ENCODE results near the gene HRH2.

Gene HRH2, protein sequence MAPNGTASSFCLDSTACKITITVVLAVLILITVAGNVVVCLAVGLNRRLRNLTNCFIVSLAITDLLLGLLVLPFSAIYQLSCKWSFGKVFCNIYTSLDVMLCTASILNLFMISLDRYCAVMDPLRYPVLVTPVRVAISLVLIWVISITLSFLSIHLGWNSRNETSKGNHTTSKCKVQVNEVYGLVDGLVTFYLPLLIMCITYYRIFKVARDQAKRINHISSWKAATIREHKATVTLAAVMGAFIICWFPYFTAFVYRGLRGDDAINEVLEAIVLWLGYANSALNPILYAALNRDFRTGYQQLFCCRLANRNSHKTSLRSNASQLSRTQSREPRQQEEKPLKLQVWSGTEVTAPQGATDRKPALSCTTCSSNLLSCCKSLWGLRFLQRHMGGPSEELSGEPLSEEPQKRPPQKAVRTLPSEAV

GRCh38 chr5:175657593-175658271 lies at the start of gene HRH2:
Gene HRH2 (plus strand): TSS chr5:175658071. CDS start chr5:175683234, 25,163 bp downstream.
- peaks cover 6% of the 10 kb centered on the region; the same call in 1 of the 2 replicates for H3K27me3 ChIP-seq (ENCODE audit: insufficient read depth, low read length)
- no peaks in the 10 kb centered on the region for H3F3A ChIP-seq (ENCODE audit: insufficient read depth, low read length)
- H3K36me3 ChIP-seq (ENCODE audit: insufficient read depth, low read length), result no peaks in the 10 kb centered on the region
- H3K9me2 ChIP-seq (ENCODE audit: low read depth, low read length), result no peaks in the 10 kb centered on the region
- H3K4me1 ChIP-seq (ENCODE audit: insufficient read depth, low read length, severe bottlenecking), result no peaks in the 10 kb centered on the region
- no peaks in the 10 kb centered on the region for H4K20me1 ChIP-seq (ENCODE audit: insufficient read depth, low read length)
- no peak within 1 kb of the TSS for H3K4me3 ChIP-seq (ENCODE audit: low read depth, low read length, poor library complexity, severe bottlenecking)
- H3K79me2 ChIP-seq (ENCODE audit: insufficient read depth, low read length), result no peaks in the 10 kb centered on the region
- H3K4me2 ChIP-seq (ENCODE audit: low read length), result no peak within 1 kb of the TSS
- no peak within 1 kb of the TSS for H3K27ac ChIP-seq (ENCODE audit: low read depth, low read length, poor library complexity, severe bottlenecking)
- TF ChIP-seq EZH2 (IDR thresholded peaks at IDR 0.05; ENCODE audit: borderline replicate concordance, low read length), result no peak
- TF ChIP-seq, protein P1, sequence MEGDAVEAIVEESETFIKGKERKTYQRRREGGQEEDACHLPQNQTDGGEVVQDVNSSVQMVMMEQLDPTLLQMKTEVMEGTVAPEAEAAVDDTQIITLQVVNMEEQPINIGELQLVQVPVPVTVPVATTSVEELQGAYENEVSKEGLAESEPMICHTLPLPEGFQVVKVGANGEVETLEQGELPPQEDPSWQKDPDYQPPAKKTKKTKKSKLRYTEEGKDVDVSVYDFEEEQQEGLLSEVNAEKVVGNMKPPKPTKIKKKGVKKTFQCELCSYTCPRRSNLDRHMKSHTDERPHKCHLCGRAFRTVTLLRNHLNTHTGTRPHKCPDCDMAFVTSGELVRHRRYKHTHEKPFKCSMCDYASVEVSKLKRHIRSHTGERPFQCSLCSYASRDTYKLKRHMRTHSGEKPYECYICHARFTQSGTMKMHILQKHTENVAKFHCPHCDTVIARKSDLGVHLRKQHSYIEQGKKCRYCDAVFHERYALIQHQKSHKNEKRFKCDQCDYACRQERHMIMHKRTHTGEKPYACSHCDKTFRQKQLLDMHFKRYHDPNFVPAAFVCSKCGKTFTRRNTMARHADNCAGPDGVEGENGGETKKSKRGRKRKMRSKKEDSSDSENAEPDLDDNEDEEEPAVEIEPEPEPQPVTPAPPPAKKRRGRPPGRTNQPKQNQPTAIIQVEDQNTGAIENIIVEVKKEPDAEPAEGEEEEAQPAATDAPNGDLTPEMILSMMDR (IDR thresholded peaks at IDR 0.05; ENCODE audit: low read length), result no peak
- H3K9me3 ChIP-seq (ENCODE audit: low read length), result no peaks in the 10 kb centered on the region
- no peak within 1 kb of the TSS for H3K9ac ChIP-seq (ENCODE audit: low read length)
- H2AFZ ChIP-seq (ENCODE audit: low read length), result no peak within 1 kb of the TSS

GRCh38 chr5:175609526-175609925 lies 48.3 kb upstream of the HRH2 start:
- no peak for TF ChIP-seq EZH2 (IDR thresholded peaks at IDR 0.05; ENCODE audit: borderline replicate concordance, low read length)
- TF ChIP-seq, protein P1 (IDR thresholded peaks at IDR 0.05; ENCODE audit: low read length), result no peak
- H3K9me3 ChIP-seq (ENCODE audit: low read length), result no peaks in the 10 kb centered on the region
- no peak overlapping the region for H2AFZ ChIP-seq (ENCODE audit: low read length)
- no peaks in the 10 kb centered on the region for H4K20me1 ChIP-seq (ENCODE audit: insufficient read depth, low read length)
- H3K9me2 ChIP-seq (ENCODE audit: low read depth, low read length), result no peaks in the 10 kb centered on the region
- H3K27ac ChIP-seq (ENCODE audit: low read depth, low read length, poor library complexity, severe bottlenecking), result no peak overlapping the region
- no peaks in the 10 kb centered on the region for H3F3A ChIP-seq (ENCODE audit: insufficient read depth, low read length)
- no peaks in the 10 kb centered on the region for H3K4me1 ChIP-seq (ENCODE audit: insufficient read depth, low read length, severe bottlenecking)
- no peak overlapping the region for H3K4me3 ChIP-seq (ENCODE audit: low read depth, low read length, poor library complexity, severe bottlenecking)
- no peaks in the 10 kb centered on the region for H3K79me2 ChIP-seq (ENCODE audit: insufficient read depth, low read length)
- no peak overlapping the region for H3K9ac ChIP-seq (ENCODE audit: low read length)
- no peaks in the 10 kb centered on the region for H3K27me3 ChIP-seq (ENCODE audit: insufficient read depth, low read length)
- H3K4me2 ChIP-seq (ENCODE audit: low read length), result no peak overlapping the region
- H3K36me3 ChIP-seq (ENCODE audit: insufficient read depth, low read length), result no peaks in the 10 kb centered on the region; the same call in 1 of the 2 replicates

- no peaks in the 10 kb centered on the region for H3K79me2 ChIP-seq (ENCODE audit: insufficient read depth, low read length)
- H3K9ac ChIP-seq (ENCODE audit: low read length), result no peak overlapping the region
- H3K36me3 ChIP-seq (ENCODE audit: insufficient read depth, low read length), result no peaks in the 10 kb centered on the region; the same call in 1 of the 2 replicates
- H3K27me3 ChIP-seq (ENCODE audit: insufficient read depth, low read length), result no peaks in the 10 kb centered on the region
- TF ChIP-seq EZH2 (IDR thresholded peaks at IDR 0.05; ENCODE audit: borderline replicate concordance, low read length), result no peak
- TF ChIP-seq, protein P1 (IDR thresholded peaks at IDR 0.05; ENCODE audit: low read length), result no peak
- H3F3A ChIP-seq (ENCODE audit: insufficient read depth, low read length), result no peaks in the 10 kb centered on the region
- H3K9me2 ChIP-seq (ENCODE audit: low read depth, low read length), result no peaks in the 10 kb centered on the region
- H2AFZ ChIP-seq (ENCODE audit: low read length), result no peak overlapping the region
- H3K4me2 ChIP-seq (ENCODE audit: low read length), result no peak overlapping the region
- H3K9me3 ChIP-seq (ENCODE audit: low read length), result no peaks in the 10 kb centered on the region
- H3K4me3 ChIP-seq (ENCODE audit: low read depth, low read length, poor library complexity, severe bottlenecking), result no peak overlapping the region
- H4K20me1 ChIP-seq (ENCODE audit: insufficient read depth, low read length), result no peaks in the 10 kb centered on the region
- no peak overlapping the region for H3K27ac ChIP-seq (ENCODE audit: low read depth, low read length, poor library complexity, severe bottlenecking)
- H3K4me1 ChIP-seq (ENCODE audit: insufficient read depth, low read length, severe bottlenecking), result no peaks in the 10 kb centered on the region
Measured at GRCh38 chr5:175610381-175610780, 47.5 kb upstream of the HRH2 start.

Measured in OCI-LY1 (cell line).